Stimulated activated CD8-positive, alpha-beta memory T cell treated with anti-CD3 and anti-CD28 coated beads, Interleukin-4, amount 100 ng/mL, for 48 hours (primary cell): ENCODE data around the gene KCNMB4.

ENCODE experiments used
- DNase-seq: peaks from one replicate; pipeline ENCODE4 v3.0.0-alpha.2; 2020

The KCNMB4 gene

GRCh38 chr12:70365648-70366518, at the start of gene KCNMB4:
Gene KCNMB4, plus strand, starts transcription at chr12:70366290. Its CDS starts 445 bp downstream, at chr12:70366735.
- DNase-seq, result peak; percentile 82

- DNase-seq, result no peak
These were observed 48.3 kb upstream of the KCNMB4 start for GRCh38 chr12:70317781-70318180.

- DNase-seq, result no peak
These were observed 46.5 kb upstream of the KCNMB4 start for GRCh38 chr12:70319605-70320004.

GRCh38 chr12:70321191-70321590, 44.9 kb upstream of the KCNMB4 start:
- no peak for DNase-seq

GRCh38 chr12:70327541-70327940, 38.5 kb upstream of the KCNMB4 start:
- DNase-seq, result no peak

- no peak for DNase-seq
These were observed 36.4 kb upstream of the KCNMB4 start for GRCh38 chr12:70329728-70330127.

- DNase-seq, result no peak
These were observed 35.9 kb upstream of the KCNMB4 start for GRCh38 chr12:70330158-70330557.

- no peak for DNase-seq
These were observed 33.9 kb upstream of the KCNMB4 start for GRCh38 chr12:70332236-70332635.

- no peak for DNase-seq
These were observed 31.3 kb upstream of the KCNMB4 start for GRCh38 chr12:70334742-70335141.

GRCh38 chr12:70338531-70338930, 27.6 kb upstream of the KCNMB4 start:
- no peak for DNase-seq

- DNase-seq, result no peak
These were observed 15.0 kb upstream of the KCNMB4 start for GRCh38 chr12:70351076-70351475.

GRCh38 chr12:70353780-70354660, 12.1 kb upstream of the KCNMB4 start:
- no peak for DNase-seq

- DNase-seq, result no peak
These were observed 11.3 kb upstream of the KCNMB4 start for GRCh38 chr12:70354787-70355186.

GRCh38 chr12:70355972-70356371, 10.1 kb upstream of the KCNMB4 start:
- no peak for DNase-seq

GRCh38 chr12:70359458-70360197, 6.5 kb upstream of the KCNMB4 start:
- no peak for DNase-seq

- no peak for DNase-seq
These were observed 5.9 kb upstream of the KCNMB4 start for GRCh38 chr12:70360218-70360617.

GRCh38 chr12:70364695-70365397, 1.2 kb upstream of the KCNMB4 start:
- no peak for DNase-seq

GRCh38 chr12:70365398-70365647, 767 bp upstream of the KCNMB4 start:
- no peak for DNase-seq

GRCh38 chr12:70366581-70367257, 629 bp downstream of the KCNMB4 start:
- peak; percentile 61 for DNase-seq

- DNase-seq, result no peak
These were observed 1.4 kb downstream of the KCNMB4 start for GRCh38 chr12:70367258-70368141.

GRCh38 chr12:70372881-70373280, 6.8 kb downstream of the KCNMB4 start:
- DNase-seq, result no peak
